COR-L47 (cell line): Measurements from ENCODE around the gene MRPL33.

Source experiments
- DNase-seq: peaks from one replicate; lab custom pipeline; 2025; lab: John Stamatoyannopoulos, UW

Gene MRPL33

GRCh38 chr2:27809761-27810241 is 38.3 kb downstream of the MRPL33 start:
- no peak for DNase-seq

GRCh38 chr2:27810455-27810854 is 38.9 kb downstream of the MRPL33 start:
- DNase-seq = no peak

GRCh38 chr2:27811768-27812167 is 40.2 kb downstream of the MRPL33 start:
- DNase-seq = no peak

GRCh38 chr2:27814758-27815157 is 43.2 kb downstream of the MRPL33 start:
- DNase-seq = no peak

- no peak for DNase-seq
Measured at GRCh38 chr2:27815860-27816438, 44.4 kb downstream of the MRPL33 start.

- no peak for DNase-seq
Measured at GRCh38 chr2:27822049-27822448, 50.5 kb downstream of the MRPL33 start.

- DNase-seq = no peak
Measured at GRCh38 chr2:27823135-27823534, 51.6 kb downstream of the MRPL33 start.

GRCh38 chr2:27823569-27823968 is 52.0 kb downstream of the MRPL33 start:
- no peak for DNase-seq

GRCh38 chr2:27824401-27824800 is 52.9 kb downstream of the MRPL33 start:
- DNase-seq = no peak

- peak; percentile 39 for DNase-seq
Measured at GRCh38 chr2:27828305-27828704, 56.8 kb downstream of the MRPL33 start.
